Measurements from ENCODE around the gene ITPRIP. TPM values are rescaled to one million over a fixed set of nuclear protein-coding genes. Genes with fewer than 3 reads are reported as not detected.

The ITPRIP gene
- total RNA-seq, 1 experiment from 2014 or later = 12.0 TPM

GRCh38 chr10:104348601-104349000 lies 10.3 kb upstream of the ITPRIP start:
- TF ChIP-seq EZH2phosphoT487 (IDR thresholded peaks at IDR 0.05; ENCODE audit: borderline replicate concordance) (no peak), YY1 (IDR thresholded peaks at IDR 0.05; ENCODE audit: extremely low read depth, insufficient replicate concordance, low read depth, low read length) (no peak), ATF3 (IDR thresholded peaks at IDR 0.05) (no peak), SRF (IDR thresholded peaks at IDR 0.05; ENCODE audit: low read depth) (no peak), EZH2 (IDR thresholded peaks at IDR 0.05) (no peak), ZBTB33 (IDR thresholded peaks at IDR 0.05; ENCODE audit: extremely low read depth, insufficient replicate concordance, low read length) (no peak), ZFX (IDR thresholded peaks at IDR 0.05) (no peak), SIN3A (IDR thresholded peaks at IDR 0.05; ENCODE audit: low read depth) (no peak), TCF7L2 (IDR thresholded peaks at IDR 0.05; ENCODE audit: borderline replicate concordance, extremely low read depth, insufficient read depth, insufficient read length) (no peak), REST (IDR thresholded peaks at IDR 0.05; ENCODE audit: low read depth) (no peak), EGR1 (IDR thresholded peaks at IDR 0.05; ENCODE audit: low read depth) (no peak), CTCF (IDR thresholded peaks at IDR 0.05 in 2 of 3, conservative IDR thresholded peaks at IDR 0.05 in 1 of 3; ENCODE audit: borderline replicate concordance in 1 of 3, insufficient read depth in 1 of 3, low read depth in 2 of 3, low read length in 2 of 3) (no peak), RAD21 (IDR thresholded peaks at IDR 0.05; ENCODE audit: low read depth) (no peak), FOSL1 (IDR thresholded peaks at IDR 0.05; ENCODE audit: low read depth) (no peak), ELF1 (IDR thresholded peaks at IDR 0.05; ENCODE audit: borderline replicate concordance, low read depth) (no peak), MAX (IDR thresholded peaks at IDR 0.05) (no peak), CBX3 (IDR thresholded peaks at IDR 0.05; ENCODE audit: low read depth) (no peak)
- ChIA-PET CTCF (interaction anchor here (0.7 to 6.5 kb wide), 4 partner anchors 19 to 74 kb away, joined by 3 to 106 read pairs (median 23); no protein-coding TSS in a partner anchor), POLR2A (interaction anchor here (1.9 kb wide), 1 partner anchor 74 kb away, joined by 4 read pairs; no protein-coding TSS in a partner anchor), RAD21 (ENCODE audit: low non-redundant PET in 1 of 2, low total read pairs in 2 of 2, uncharacterized antibody in 2 of 2, unreplicated experiment in 2 of 2) (no interaction called here)
- intact Hi-C loops (cut with micrococcal nuclease) = no loop called here
- no peak overlapping the region for H2AFZ ChIP-seq (ENCODE audit: low read depth, low read length, poor library complexity, severe bottlenecking)
- H3K9me3 ChIP-seq (ENCODE audit: control insufficient read depth in 1 of 2, insufficient read depth in 1 of 2, low read depth in 1 of 2, low read length in 2 of 2) = no peaks in the 10 kb centered on the region
- H3K27ac ChIP-seq (ENCODE audit: low read depth, low read length) = no peak overlapping the region
- no peaks in the 10 kb centered on the region for H4K20me1 ChIP-seq (ENCODE audit: insufficient read depth)
- no peak for ATAC-seq
- H3K36me3 ChIP-seq (ENCODE audit: control insufficient read depth in 1 of 2, insufficient read depth in 2 of 2, low read length in 2 of 2) = no peaks in the 10 kb centered on the region
- H3K9me2 ChIP-seq (ENCODE audit: insufficient read depth) = no peaks in the 10 kb centered on the region
- H3K79me2 ChIP-seq (ENCODE audit: insufficient read depth, low read length) = no peaks in the 10 kb centered on the region
- H3K4me3 ChIP-seq (replicated peaks in 1 of 2; ENCODE audit: low read depth in 1 of 2, low read length in 2 of 2) = no peak overlapping the region
- no peak overlapping the region for H3K9ac ChIP-seq (ENCODE audit: low read length)
- H3K4me1 ChIP-seq (ENCODE audit: control insufficient read depth in 1 of 2, insufficient read depth in 2 of 2, low read length in 2 of 2) = peaks cover 2 to 26% of the 10 kb centered on the region in 2 experiments; a peak in 3 of 4 replicates
- no peaks in the 10 kb centered on the region for H3K27me3 ChIP-seq (ENCODE audit: insufficient read depth, low read length)
- BruUV-seq (replicated peaks) = no TSS peak
- H3K4me2 ChIP-seq (ENCODE audit: low read length) = no peak overlapping the region
- DNase-seq (ENCODE audit: low read depth, low spot score) = no peak

All from HCT116 (cell line).